HUDEP-2 (cell line): ENCODE data around the gene COL27A1.

Experiments
- DNase-seq, 76 experiments: peaks; one replicate each; lab custom pipeline; 2025; ENCODE audit not compliant: unreplicated experiment in 76 of 76; lab: John Stamatoyannopoulos, UW

COL27A1 gene

DNA sequence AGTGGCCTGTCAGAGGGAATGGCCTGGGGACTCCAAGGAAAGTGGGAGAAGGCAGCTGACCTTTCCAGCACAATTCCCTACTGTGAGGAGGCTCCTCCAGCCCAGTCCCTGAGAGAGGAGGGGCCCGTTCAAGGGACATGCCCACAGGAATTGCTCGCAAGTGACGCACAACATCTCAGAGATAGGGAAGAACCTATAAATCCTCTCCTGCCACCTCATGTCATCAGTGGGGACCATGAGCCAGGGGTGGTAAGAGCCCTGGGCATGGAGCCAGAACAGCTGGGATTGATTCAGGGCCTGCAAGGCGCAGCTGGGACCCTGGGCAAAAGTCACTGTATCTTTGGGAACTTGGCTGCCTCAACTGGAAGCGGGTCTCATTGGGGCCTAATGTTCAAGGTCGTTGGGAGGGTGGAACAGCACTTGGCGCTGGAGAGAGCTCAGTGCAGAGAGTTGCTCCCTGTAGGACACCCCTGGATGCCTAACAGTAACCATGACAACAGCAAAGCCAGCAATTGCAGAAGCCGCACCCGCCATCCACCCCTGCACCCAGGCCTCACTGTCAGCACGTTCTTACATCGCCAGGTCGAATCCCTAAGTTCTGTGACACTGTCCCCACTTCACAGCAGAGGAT is 126.3 kb downstream of the COL27A1 start:
- no peak for DNase-seq

GRCh38 chr9:114282104-114282485 is 126.8 kb downstream of the COL27A1 start:
- no peak for DNase-seq

GRCh38 chr9:114282507-114282906 is 127.2 kb downstream of the COL27A1 start:
- DNase-seq, result no peak

DNA sequence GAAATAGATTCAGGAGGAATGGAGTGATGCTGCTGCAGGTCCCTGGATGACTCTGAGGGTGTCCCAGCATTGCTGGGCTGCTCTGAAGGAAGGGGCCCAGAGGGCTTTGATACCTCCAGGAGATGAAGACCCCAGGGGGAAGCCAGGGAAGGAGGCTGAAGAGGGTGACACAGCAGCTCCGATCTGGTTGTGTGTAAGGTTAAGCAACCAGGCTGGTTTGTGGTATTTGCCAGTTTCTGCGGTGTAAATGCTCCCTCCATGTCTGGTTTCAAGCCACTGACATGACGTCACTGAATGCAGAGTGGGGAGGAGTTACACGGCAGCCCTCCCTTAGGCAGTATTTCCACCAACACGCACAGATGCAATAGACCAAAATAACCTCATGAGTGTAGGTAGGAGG is 127.6 kb downstream of the COL27A1 start:
- DNase-seq, result no peak

- no peak for DNase-seq
Measured at GRCh38 chr9:114283551-114284111, 128.3 kb downstream of the COL27A1 start.

DNA sequence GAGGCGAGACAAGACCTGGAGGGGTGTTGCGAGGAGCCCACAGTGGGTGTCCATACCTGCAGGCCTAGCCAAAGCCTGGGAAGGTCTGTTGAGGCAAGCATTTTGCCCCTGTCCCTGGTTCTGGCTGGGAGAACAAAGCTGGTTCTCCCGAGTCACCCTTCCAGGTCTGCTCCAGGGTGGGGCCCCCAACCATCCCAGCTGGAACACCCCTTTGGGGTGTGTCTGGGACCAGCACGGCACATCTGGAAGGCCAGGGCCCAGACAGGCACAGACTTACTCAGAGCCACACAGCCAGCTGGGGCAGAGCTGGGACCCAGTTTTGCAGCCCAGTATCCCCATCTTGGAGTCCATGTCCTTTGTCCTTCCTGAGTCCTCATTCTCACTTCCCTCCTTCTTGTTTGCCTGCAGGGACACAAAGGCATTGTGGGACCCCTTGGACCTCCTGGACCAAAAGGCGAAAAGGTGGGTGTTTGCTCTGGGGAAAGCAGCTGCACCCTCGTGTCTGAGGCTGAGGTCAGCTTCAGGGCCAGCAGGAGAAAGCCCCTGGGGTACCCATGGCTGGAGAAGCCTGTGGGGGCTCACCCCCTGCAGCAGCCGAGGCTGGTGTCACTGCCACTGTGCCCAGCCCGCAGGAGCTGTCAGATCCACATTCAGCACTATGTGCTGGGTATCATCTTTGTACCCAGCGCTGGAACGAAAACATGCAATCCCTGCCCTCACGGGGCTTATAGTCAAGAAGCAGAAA is 129.2 kb downstream of the COL27A1 start:
- DNase-seq, result no peak

- DNase-seq, result no peak
Measured at GRCh38 chr9:114285166-114285867, 130.0 kb downstream of the COL27A1 start.

DNA sequence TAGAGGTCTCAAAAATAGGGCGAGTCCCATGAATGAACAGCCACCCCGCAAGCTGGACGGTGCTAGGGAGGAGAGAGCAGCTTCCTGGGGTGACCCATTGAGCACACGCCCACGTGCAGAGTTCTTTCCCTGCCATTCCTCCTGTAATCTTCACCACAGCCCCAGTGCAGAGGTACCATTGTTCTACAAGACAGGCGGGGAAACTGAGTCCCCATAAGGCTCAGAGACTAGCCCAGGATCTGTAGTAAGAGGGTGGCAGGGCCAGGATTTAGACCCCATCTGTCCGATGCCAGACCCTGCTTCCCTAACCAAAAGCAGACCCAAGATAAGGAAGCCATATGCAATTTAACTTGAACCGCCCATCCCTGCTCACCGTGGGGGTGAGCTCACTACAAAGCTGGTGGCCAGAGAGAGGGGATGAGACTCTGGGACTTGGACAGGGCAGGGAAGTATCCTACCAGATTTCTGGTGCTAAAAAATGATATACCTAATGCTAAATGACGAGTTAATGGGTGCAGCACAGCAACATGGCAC is 130.9 kb downstream of the COL27A1 start:
- no peak for DNase-seq

DNA sequence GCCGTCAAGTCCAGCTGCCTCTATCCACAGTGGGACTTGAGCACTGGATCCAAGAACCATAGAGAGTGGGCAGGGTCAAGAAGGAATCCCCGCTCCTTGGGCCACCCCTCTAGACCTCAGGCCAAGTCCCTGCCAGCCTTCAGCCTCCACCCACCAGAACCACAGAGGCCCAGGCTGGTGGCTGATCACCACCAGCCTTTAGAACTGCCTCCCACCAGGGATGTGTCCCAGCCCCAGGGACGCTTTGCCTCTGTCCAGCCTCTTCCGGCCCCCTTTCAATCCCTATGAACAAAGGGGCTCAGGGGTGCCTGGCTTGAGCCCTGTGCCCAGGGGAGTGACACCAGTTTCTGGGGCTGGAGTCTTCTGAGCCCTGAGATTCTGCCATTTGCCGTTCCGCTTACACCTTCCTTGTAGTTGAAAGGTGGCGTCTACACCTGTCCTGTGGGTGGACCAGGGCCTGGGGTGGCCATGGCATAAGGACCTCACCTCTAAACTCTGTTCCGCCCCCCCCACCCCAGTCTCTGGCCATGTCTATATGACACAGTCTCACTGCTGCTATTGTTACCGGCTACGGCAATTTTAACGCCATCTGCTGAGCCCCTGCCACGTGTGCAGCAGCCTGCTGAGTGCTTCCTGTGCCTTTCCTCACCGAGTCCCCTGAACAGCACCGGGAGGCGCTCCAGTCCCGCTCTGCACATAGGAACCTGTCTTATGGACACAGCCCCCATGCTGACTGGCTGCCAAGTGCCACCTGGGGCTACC is 131.8 kb downstream of the COL27A1 start:
- no peak for DNase-seq

- no peak for DNase-seq
Measured at GRCh38 chr9:114287763-114288192, 132.4 kb downstream of the COL27A1 start.

DNA sequence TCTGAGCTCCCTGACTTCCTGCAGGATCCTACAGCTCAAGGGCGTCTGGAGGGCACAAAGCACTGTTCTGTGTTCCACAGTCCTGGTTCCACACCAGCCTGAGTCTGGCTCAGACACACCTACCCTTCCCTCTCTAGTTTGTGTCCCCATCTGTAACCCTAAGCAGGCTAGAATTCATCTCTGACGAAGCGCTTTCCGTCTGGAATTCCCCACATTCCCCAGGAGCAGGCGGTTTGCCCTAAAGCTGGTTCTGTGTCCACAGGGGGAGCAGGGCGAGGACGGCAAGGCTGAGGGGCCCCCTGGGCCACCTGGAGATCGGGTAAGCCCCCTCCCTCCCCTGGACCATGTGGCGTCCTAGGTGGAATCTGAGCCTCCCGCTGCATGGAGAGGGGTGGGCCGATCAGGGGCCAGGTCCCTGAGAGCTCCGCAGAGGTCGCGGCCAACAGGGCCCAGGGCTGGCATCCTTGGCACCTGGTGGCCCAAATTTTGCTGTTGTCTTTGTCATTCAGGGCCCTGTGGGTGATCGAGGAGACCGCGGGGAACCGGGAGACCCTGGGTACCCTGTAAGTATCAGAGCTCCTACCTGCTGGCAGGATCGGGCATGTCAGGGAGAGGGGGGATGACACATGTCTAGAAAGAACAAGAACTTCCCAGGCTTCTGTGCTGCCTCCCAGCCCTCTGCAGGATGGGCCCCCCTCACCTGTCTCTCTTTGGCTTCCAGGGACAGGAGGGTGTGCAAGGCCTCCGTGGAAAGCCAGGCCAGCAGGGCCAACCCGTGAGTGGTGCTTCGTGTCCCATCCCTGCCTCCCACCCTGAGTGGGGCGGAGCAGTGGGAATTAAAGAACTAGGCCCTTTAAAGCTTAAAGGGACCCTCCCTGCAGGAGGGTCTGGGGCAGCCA is 133.1 kb downstream of the COL27A1 start:
- no peak for DNase-seq

DNA sequence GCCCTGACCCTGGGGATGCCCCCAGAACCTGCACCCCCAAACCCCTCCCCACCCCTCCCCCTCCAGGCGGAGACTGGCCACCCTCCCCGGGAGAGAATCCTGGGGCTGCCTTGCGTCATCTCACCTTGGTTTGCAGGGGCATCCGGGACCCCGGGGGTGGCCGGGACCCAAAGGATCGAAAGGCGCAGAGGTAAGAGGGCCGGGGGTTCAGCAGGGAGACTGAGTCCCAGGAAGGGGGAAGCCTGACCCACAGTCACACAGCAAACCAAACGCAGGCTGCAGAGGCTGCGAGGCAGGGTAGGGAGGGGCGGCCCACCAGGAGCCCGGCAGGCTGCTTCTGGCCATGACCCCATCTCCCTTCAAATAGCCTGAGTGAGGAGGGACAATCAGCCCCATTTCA is 133.8 kb downstream of the COL27A1 start:
- no peak for DNase-seq

- DNase-seq, result no peak
Measured at GRCh38 chr9:114289571-114290481, 134.5 kb downstream of the COL27A1 start.

DNA sequence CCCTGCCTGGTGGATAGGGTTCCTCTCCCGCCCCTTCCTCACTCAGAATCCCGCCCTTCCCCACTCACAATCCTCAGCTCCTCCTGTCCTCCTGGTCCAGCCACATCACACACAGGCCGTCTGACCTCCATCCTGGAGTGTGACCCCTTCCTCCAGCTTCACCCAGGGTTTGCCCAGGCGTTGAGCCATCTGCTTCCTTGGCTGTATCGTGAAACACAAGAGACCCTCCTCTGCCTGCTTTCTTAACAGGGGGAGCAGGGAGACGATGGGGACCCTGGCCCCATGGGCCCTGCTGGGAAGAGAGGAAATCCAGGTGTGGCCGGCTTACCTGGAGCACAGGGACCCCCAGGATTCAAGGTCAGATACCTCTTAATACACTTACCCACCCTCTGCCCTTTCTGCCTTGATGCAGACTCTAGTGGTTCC is 135.2 kb downstream of the COL27A1 start:
- DNase-seq, result no peak

DNA sequence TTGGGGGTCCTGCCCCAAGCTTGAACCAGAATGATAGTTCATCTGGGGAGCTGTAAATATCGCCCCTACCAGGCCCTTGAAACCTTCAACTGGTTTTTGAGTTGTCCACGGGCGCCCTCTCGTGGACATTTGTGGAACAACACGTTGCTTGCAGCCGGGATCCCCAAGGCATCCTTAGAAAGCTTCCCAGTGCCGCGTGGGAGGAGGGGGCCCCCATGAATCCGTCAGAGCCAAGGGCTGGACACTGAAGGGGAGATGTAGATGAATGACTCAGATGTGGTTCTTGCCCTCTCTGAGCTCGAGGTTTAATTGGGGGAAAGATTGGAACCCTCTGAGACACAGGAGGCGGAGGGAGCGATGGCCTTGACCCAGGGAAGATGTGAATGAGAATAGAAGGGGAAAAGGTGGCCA is 135.7 kb downstream of the COL27A1 start:
- DNase-seq, result peak in 50 of 76 experiments; percentile 1 to 72 (median 31)

DNA sequence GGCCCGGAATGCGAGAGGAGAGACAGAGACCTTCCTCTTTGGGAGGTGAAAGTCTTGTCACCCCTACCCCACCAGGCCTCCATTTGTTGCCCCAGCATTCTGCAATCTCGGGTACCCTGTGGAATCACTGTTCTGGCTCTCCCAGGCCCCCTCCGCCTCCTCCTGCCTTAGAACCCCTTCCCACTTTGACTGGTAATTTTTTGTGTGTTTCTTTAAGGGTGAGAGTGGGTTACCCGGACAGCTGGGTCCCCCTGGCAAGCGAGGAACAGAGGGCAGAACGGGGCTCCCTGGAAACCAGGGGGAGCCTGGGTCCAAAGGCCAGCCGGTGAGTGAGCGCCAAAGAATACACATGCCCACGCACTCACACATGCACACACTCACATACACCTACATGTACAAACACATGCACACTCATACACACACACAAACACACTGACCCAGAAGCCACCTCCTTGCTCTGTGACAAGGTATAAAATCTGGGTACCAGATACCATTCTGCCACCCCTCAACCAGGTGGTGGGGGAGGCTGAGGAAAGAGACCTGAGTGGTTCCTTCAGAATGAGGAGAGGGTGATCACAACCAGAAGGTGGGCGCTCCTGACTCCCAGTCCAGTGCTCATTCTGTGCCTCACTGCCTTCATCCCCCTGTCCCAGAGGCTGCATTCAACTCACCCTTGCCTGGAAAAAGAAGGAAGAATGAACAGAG is 136.7 kb downstream of the COL27A1 start:
- no peak for DNase-seq

DNA sequence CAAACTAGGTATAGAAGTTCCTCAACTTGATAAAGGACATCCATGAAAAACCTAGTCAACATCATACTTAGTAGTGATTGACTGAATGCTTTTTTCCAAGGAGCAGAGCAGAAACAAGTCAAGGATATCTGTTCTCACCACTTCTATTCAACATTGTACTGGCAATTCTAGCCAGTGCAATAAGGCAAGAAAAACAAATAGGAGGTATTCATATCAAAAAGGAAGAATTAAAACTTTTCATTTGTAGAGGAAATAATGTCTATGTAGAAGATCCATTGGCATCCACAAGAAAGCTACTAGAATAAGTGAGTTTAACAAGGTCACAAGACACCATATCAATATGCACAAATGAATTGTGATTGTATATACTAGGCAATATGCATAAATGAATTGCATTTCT is 139.3 kb downstream of the COL27A1 start:
- DNase-seq, result no peak

DNA sequence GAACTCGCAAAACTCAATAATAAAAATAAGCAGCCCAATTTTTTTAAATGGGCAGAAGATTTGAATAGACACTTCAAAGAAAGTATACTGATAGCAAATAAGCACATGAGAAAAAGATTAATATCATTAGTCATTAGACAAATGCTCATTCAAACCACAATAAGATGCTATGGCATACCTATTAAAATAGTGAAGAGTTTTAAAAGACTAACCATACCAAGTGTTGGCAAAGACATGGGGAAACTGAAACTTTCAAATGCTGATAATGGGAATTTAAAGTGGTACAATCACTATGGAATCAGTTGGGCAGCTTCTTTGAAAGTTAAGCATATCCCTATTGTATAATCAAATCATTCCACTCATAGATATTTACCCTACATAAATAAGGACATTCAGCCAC is 141.0 kb downstream of the COL27A1 start:
- DNase-seq, result no peak
